WTC11 (cell line): Measurements from ENCODE around the gene RYR2. TPM values are rescaled to one million over a fixed set of nuclear protein-coding genes. Genes with fewer than 3 reads are reported as not detected.

Source experiments
- ATAC-seq: fragments of 200-7000 bp; cut with Tn5 transposase; 2 replicates; pipeline ENCODE4 v1.10.0; 2021; ENCODE audit warnings: mild to moderate bottlenecking, moderate library complexity
- CTCF ChIA-PET: fragments of 300-600 bp; sonication (Branson Sonifier 250); formaldehyde crosslinking; loops from one replicate; lab custom pipeline; 2021; ENCODE audit warnings: antibody characterized with exemption; lab: Charles Lee
- POLR2A ChIA-PET: fragments of 350-600 bp; sonication (Branson Sonifier 250); formaldehyde crosslinking; loops from one replicate; lab custom pipeline; 2021; ENCODE audit warnings: antibody characterized with exemption; lab: Charles Lee
- DNase-seq: peaks from one replicate; pipeline ENCODE4 v3.0.0; 2021; ENCODE audit warnings: low spot score
- H3K27ac Mint-ChIP-seq: 2 replicates; pipeline ENCODE4 v1.8.0; 2021; ENCODE audit warnings: mixed read lengths
- H3K27me3 Mint-ChIP-seq: 2 replicates; pipeline ENCODE4 v1.8.0; 2021; ENCODE audit warnings: low read depth, mild to moderate bottlenecking, moderate library complexity, mixed read lengths
- H3K36me3 Mint-ChIP-seq: 2 replicates; pipeline ENCODE4 v1.8.0; 2021; ENCODE audit warnings: mixed read lengths
- H3K4me1 Mint-ChIP-seq: 2 replicates; pipeline ENCODE4 v1.8.0; 2022; ENCODE audit warnings: mixed read lengths
- H3K4me3 Mint-ChIP-seq: 2 replicates; pipeline ENCODE4 v1.8.0; 2021; ENCODE audit warnings: mild to moderate bottlenecking, moderate library complexity, mixed read lengths
- H3K9me3 Mint-ChIP-seq: 2 replicates; pipeline ENCODE4 v1.8.0; 2021; ENCODE audit warnings: mixed read lengths
- CREB1 ChIP-seq: sonication (generic); formaldehyde crosslinking; IDR thresholded peaks from 2 replicates; pipeline ENCODE4 v1.8.0; 2023; ENCODE audit warnings: mild to moderate bottlenecking, missing genetic modification reagents
- ETV6 ChIP-seq: sonication (generic); formaldehyde crosslinking; IDR thresholded peaks from 2 replicates; pipeline ENCODE4 v1.8.1; 2022; ENCODE audit warnings: mild to moderate bottlenecking, missing genetic modification reagents
- FOXP1 ChIP-seq: sonication (generic); formaldehyde crosslinking; IDR thresholded peaks from 2 replicates; pipeline ENCODE4 v1.8.0; 2022; ENCODE audit warnings: missing genetic modification reagents, mild to moderate bottlenecking, moderate library complexity, borderline replicate concordance
- GRHL2 ChIP-seq: fragments of 250-450 bp; sonication (Bioruptor Pico); IDR thresholded peaks from 2 replicates; pipeline ENCODE4 v1.8.0; 2022; ENCODE audit warnings: mild to moderate bottlenecking, moderate library complexity; ENCODE audit not compliant: insufficient replicate concordance, severe bottlenecking
- JAZF1 ChIP-seq: fragments of 250-450 bp; sonication (Bioruptor Pico); IDR thresholded peaks from 2 replicates; pipeline ENCODE4 v1.9.0; 2021; ENCODE audit warnings: moderate library complexity, mild to moderate bottlenecking, inconsistent platforms
- NFATC4 ChIP-seq: fragments of 250-450 bp; sonication (Bioruptor Pico); IDR thresholded peaks from 2 replicates; pipeline ENCODE4 v1.9.0; 2021; ENCODE audit warnings: mild to moderate bottlenecking
- NFE2L1 ChIP-seq: sonication (generic); formaldehyde crosslinking; IDR thresholded peaks from 2 replicates; pipeline ENCODE4 v1.8.1; 2023; ENCODE audit warnings: missing genetic modification reagents
- PRRX2 ChIP-seq: fragments of 250-450 bp; sonication (Bioruptor Pico); IDR thresholded peaks from 2 replicates; pipeline ENCODE4 v1.8.0; 2021; ENCODE audit warnings: mild to moderate bottlenecking
- RORB ChIP-seq: fragments of 250-450 bp; sonication (Bioruptor Pico); IDR thresholded peaks from 2 replicates; pipeline ENCODE4 v1.9.0; 2021; ENCODE audit warnings: mild to moderate bottlenecking
- SMAD4 ChIP-seq: sonication (generic); formaldehyde crosslinking; IDR thresholded peaks from 2 replicates; pipeline ENCODE4 v1.8.0; 2022; ENCODE audit warnings: mild to moderate bottlenecking, missing genetic modification reagents
- SOX15 ChIP-seq: fragments of 250-450 bp; sonication (Bioruptor Pico); IDR thresholded peaks from 2 replicates; pipeline ENCODE4 v1.9.0; 2021; ENCODE audit warnings: mild to moderate bottlenecking
- SP1 ChIP-seq: sonication (generic); formaldehyde crosslinking; conservative IDR thresholded peaks from 2 replicates; pipeline ENCODE4 v1.8.1; 2022; ENCODE audit warnings: missing genetic modification reagents
- ZNF396 ChIP-seq: fragments of 250-450 bp; sonication (Bioruptor Pico); IDR thresholded peaks from 2 replicates; pipeline ENCODE4 v1.8.0; 2021; ENCODE audit warnings: mild to moderate bottlenecking, moderate library complexity, borderline replicate concordance
- total RNA-seq: library from RNA; stranded (reverse); gene quantifications from 3 replicates; pipeline ENCODE4 v1.2.3, GENCODE V29; 2021
- TF ChIP-seq, protein P1 (sequence below): sonication (generic); formaldehyde crosslinking; IDR thresholded peaks from 2 replicates; pipeline ENCODE4 v1.8.1; 2023; ENCODE audit warnings: mild to moderate bottlenecking, missing genetic modification reagents
- TF ChIP-seq, protein P2 (sequence below): fragments of 250-450 bp; sonication (Bioruptor Pico); IDR thresholded peaks from 2 replicates; pipeline ENCODE4 v1.9.0; 2021; ENCODE audit warnings: mild to moderate bottlenecking, borderline replicate concordance
- TF ChIP-seq, protein P3 (sequence below): sonication (generic); formaldehyde crosslinking; IDR thresholded peaks from 2 replicates; pipeline ENCODE4 v1.8.0; 2023; ENCODE audit warnings: missing genetic modification reagents, mild to moderate bottlenecking, borderline replicate concordance
- TF ChIP-seq, protein P4 (sequence below): sonication (generic); formaldehyde crosslinking; IDR thresholded peaks from 2 replicates; pipeline ENCODE4 v1.8.1; 2022; ENCODE audit warnings: mild to moderate bottlenecking, moderate library complexity, missing genetic modification reagents
- TF ChIP-seq, protein P5 (sequence below): fragments of 250-450 bp; sonication (Bioruptor Pico); IDR thresholded peaks from 2 replicates; pipeline ENCODE4 v1.9.0; 2021; ENCODE audit warnings: moderate library complexity, mild to moderate bottlenecking, inconsistent platforms, borderline replicate concordance
- TF ChIP-seq, protein P6 (sequence below): sonication (generic); formaldehyde crosslinking; IDR thresholded peaks from 2 replicates; pipeline ENCODE4 v1.8.1; 2023; ENCODE audit warnings: mild to moderate bottlenecking, missing genetic modification reagents, moderate library complexity
- TF ChIP-seq, protein P7 (sequence below): sonication (generic); formaldehyde crosslinking; IDR thresholded peaks from 2 replicates; pipeline ENCODE4 v1.8.1; 2023; ENCODE audit warnings: mild to moderate bottlenecking, missing genetic modification reagents, borderline replicate concordance

RYR2 gene
- total RNA-seq, 1 experiment from 2014 or later: 7.9 TPM

DNA sequence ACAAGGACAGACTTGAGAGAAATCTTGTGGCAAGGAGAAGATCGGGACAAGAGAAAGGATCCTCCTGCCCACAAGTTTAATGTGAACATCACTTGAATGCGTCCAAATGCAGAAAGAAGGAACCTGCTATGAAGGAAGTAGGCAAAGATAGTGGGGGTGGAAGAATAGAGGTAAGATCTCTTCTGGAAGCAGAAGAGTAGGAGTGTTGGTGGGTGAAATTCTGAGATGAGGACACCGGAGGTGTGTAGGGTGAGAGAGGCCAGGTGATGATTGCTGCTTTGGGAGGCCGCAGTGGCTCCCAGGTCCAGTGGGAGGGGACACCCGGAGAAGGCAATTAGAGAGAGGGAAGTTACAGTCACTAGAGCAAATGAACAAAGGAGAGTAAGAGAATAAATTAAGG is 6.8 kb downstream of the RYR2 start (continued):
- TF ChIP-seq, protein P1, sequence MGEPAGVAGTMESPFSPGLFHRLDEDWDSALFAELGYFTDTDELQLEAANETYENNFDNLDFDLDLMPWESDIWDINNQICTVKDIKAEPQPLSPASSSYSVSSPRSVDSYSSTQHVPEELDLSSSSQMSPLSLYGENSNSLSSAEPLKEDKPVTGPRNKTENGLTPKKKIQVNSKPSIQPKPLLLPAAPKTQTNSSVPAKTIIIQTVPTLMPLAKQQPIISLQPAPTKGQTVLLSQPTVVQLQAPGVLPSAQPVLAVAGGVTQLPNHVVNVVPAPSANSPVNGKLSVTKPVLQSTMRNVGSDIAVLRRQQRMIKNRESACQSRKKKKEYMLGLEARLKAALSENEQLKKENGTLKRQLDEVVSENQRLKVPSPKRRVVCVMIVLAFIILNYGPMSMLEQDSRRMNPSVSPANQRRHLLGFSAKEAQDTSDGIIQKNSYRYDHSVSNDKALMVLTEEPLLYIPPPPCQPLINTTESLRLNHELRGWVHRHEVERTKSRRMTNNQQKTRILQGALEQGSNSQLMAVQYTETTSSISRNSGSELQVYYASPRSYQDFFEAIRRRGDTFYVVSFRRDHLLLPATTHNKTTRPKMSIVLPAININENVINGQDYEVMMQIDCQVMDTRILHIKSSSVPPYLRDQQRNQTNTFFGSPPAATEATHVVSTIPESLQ (CRISPR knock-in tag): no peak
- TF ChIP-seq, protein P2, sequence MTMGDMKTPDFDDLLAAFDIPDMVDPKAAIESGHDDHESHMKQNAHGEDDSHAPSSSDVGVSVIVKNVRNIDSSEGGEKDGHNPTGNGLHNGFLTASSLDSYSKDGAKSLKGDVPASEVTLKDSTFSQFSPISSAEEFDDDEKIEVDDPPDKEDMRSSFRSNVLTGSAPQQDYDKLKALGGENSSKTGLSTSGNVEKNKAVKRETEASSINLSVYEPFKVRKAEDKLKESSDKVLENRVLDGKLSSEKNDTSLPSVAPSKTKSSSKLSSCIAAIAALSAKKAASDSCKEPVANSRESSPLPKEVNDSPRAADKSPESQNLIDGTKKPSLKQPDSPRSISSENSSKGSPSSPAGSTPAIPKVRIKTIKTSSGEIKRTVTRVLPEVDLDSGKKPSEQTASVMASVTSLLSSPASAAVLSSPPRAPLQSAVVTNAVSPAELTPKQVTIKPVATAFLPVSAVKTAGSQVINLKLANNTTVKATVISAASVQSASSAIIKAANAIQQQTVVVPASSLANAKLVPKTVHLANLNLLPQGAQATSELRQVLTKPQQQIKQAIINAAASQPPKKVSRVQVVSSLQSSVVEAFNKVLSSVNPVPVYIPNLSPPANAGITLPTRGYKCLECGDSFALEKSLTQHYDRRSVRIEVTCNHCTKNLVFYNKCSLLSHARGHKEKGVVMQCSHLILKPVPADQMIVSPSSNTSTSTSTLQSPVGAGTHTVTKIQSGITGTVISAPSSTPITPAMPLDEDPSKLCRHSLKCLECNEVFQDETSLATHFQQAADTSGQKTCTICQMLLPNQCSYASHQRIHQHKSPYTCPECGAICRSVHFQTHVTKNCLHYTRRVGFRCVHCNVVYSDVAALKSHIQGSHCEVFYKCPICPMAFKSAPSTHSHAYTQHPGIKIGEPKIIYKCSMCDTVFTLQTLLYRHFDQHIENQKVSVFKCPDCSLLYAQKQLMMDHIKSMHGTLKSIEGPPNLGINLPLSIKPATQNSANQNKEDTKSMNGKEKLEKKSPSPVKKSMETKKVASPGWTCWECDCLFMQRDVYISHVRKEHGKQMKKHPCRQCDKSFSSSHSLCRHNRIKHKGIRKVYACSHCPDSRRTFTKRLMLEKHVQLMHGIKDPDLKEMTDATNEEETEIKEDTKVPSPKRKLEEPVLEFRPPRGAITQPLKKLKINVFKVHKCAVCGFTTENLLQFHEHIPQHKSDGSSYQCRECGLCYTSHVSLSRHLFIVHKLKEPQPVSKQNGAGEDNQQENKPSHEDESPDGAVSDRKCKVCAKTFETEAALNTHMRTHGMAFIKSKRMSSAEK (CRISPR knock-in tag): no peak
- TF ChIP-seq PRRX2 (CRISPR knock-in tag) (no peak), JAZF1 (CRISPR knock-in tag) (no peak)

DNA sequence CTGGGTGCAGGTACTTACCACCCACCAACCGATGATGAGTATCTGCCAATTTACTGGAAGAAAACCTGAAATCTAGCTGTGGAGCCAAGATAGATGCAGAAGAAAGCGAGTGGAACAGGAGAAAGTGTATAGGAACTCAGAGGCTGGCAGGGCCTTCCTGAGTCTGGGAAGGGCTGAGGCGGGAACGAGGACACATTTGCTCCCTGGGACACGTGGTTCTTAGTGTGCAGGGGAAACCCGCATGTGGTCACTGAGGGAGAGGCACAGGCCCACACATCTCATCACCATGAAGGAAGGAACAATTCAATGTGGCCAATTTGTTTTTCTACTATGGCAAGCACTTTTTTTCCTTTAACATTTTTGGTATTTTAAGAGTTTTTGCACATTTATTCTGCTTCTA is 8.2 kb downstream of the RYR2 start:
- Mint-ChIP-seq H3K9me3 (no peaks in the 10 kb centered on the region), H3K36me3 (no peaks in the 10 kb centered on the region; the same call in 1 of the 2 replicates), H3K27me3 (no peaks in the 10 kb centered on the region), H3K4me3 (no peak overlapping the region), H3K27ac (no peak overlapping the region), H3K4me1 (peaks cover 21% of the 10 kb centered on the region)
- DNase-seq (no peak), ATAC-seq (no peak)
- ChIA-PET CTCF (no interaction called here), POLR2A (no interaction called here)
- TF ChIP-seq NFE2L1 (no peak), CREB1 (CRISPR knock-in tag) (no peak), ETV6 (no peak), NFATC4 (CRISPR knock-in tag) (no peak), ZNF396 (CRISPR knock-in tag) (no peak), SP1 (CRISPR knock-in tag) (no peak), GRHL2 (no peak), SOX15 (CRISPR knock-in tag) (no peak), RORB (CRISPR knock-in tag) (no peak), SMAD4 (CRISPR knock-in tag) (no peak), FOXP1 (CRISPR knock-in tag) (no peak)
- TF ChIP-seq, protein P3, sequence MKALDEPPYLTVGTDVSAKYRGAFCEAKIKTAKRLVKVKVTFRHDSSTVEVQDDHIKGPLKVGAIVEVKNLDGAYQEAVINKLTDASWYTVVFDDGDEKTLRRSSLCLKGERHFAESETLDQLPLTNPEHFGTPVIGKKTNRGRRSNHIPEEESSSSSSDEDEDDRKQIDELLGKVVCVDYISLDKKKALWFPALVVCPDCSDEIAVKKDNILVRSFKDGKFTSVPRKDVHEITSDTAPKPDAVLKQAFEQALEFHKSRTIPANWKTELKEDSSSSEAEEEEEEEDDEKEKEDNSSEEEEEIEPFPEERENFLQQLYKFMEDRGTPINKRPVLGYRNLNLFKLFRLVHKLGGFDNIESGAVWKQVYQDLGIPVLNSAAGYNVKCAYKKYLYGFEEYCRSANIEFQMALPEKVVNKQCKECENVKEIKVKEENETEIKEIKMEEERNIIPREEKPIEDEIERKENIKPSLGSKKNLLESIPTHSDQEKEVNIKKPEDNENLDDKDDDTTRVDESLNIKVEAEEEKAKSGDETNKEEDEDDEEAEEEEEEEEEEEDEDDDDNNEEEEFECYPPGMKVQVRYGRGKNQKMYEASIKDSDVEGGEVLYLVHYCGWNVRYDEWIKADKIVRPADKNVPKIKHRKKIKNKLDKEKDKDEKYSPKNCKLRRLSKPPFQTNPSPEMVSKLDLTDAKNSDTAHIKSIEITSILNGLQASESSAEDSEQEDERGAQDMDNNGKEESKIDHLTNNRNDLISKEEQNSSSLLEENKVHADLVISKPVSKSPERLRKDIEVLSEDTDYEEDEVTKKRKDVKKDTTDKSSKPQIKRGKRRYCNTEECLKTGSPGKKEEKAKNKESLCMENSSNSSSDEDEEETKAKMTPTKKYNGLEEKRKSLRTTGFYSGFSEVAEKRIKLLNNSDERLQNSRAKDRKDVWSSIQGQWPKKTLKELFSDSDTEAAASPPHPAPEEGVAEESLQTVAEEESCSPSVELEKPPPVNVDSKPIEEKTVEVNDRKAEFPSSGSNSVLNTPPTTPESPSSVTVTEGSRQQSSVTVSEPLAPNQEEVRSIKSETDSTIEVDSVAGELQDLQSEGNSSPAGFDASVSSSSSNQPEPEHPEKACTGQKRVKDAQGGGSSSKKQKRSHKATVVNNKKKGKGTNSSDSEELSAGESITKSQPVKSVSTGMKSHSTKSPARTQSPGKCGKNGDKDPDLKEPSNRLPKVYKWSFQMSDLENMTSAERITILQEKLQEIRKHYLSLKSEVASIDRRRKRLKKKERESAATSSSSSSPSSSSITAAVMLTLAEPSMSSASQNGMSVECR: no peak
- TF ChIP-seq, protein P4, sequence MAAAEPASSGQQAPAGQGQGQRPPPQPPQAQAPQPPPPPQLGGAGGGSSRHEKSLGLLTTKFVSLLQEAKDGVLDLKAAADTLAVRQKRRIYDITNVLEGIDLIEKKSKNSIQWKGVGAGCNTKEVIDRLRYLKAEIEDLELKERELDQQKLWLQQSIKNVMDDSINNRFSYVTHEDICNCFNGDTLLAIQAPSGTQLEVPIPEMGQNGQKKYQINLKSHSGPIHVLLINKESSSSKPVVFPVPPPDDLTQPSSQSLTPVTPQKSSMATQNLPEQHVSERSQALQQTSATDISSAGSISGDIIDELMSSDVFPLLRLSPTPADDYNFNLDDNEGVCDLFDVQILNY (CRISPR knock-in tag): no peak
- TF ChIP-seq, protein P5, sequence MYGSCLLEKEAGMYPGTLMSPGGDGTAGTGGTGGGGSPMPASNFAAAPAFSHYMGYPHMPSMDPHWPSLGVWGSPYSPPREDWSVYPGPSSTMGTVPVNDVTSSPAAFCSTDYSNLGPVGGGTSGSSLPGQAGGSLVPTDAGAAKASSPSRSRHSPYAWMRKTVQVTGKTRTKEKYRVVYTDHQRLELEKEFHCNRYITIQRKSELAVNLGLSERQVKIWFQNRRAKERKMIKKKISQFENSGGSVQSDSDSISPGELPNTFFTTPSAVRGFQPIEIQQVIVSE (CRISPR knock-in tag): no peak
- TF ChIP-seq, protein P6, sequence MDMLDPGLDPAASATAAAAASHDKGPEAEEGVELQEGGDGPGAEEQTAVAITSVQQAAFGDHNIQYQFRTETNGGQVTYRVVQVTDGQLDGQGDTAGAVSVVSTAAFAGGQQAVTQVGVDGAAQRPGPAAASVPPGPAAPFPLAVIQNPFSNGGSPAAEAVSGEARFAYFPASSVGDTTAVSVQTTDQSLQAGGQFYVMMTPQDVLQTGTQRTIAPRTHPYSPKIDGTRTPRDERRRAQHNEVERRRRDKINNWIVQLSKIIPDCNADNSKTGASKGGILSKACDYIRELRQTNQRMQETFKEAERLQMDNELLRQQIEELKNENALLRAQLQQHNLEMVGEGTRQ: no peak
- TF ChIP-seq, protein P7, sequence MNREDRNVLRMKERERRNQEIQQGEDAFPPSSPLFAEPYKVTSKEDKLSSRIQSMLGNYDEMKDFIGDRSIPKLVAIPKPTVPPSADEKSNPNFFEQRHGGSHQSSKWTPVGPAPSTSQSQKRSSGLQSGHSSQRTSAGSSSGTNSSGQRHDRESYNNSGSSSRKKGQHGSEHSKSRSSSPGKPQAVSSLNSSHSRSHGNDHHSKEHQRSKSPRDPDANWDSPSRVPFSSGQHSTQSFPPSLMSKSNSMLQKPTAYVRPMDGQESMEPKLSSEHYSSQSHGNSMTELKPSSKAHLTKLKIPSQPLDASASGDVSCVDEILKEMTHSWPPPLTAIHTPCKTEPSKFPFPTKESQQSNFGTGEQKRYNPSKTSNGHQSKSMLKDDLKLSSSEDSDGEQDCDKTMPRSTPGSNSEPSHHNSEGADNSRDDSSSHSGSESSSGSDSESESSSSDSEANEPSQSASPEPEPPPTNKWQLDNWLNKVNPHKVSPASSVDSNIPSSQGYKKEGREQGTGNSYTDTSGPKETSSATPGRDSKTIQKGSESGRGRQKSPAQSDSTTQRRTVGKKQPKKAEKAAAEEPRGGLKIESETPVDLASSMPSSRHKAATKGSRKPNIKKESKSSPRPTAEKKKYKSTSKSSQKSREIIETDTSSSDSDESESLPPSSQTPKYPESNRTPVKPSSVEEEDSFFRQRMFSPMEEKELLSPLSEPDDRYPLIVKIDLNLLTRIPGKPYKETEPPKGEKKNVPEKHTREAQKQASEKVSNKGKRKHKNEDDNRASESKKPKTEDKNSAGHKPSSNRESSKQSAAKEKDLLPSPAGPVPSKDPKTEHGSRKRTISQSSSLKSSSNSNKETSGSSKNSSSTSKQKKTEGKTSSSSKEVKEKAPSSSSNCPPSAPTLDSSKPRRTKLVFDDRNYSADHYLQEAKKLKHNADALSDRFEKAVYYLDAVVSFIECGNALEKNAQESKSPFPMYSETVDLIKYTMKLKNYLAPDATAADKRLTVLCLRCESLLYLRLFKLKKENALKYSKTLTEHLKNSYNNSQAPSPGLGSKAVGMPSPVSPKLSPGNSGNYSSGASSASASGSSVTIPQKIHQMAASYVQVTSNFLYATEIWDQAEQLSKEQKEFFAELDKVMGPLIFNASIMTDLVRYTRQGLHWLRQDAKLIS (CRISPR knock-in tag): no peak
